ES-I3 (cell line): Measurements from ENCODE around the gene RUNDC1.

Experiments used
- H3K36me3 ChIP-seq: 2 replicates; pipeline ENCODE4 v1.6.1; 2013; ENCODE audit warnings: mild to moderate bottlenecking, low read length, control low read depth, moderate library complexity; ENCODE audit not compliant: insufficient read depth
- H3K4me1 ChIP-seq: 2 replicates; pipeline ENCODE4 v1.6.1; 2013; ENCODE audit warnings: mild to moderate bottlenecking, control low read depth, low read length; ENCODE audit not compliant: insufficient read depth
- H3K9ac ChIP-seq: 2 replicates; pipeline ENCODE4 v1.6.1; 2013; ENCODE audit warnings: low read depth, mild to moderate bottlenecking, low read length, moderate library complexity
- H3K9me3 ChIP-seq: 2 replicates; pipeline ENCODE4 v1.6.1; 2013; ENCODE audit warnings: mild to moderate bottlenecking, low read length, moderate library complexity; ENCODE audit not compliant: control insufficient read depth, insufficient read depth

The RUNDC1 gene

GRCh38 chr17:43020030-43020621, 39.8 kb downstream of the RUNDC1 start:
- Histone ChIP-seq H3K36me3 (peaks cover 18% of the 10 kb centered on the region; the same call in 1 of the 2 replicates), H3K9ac (peak overlapping the region; percentile 100), H3K9me3 (no peaks in the 10 kb centered on the region), H3K4me1 (peaks cover 27% of the 10 kb centered on the region)

GRCh38 chr17:43020789-43021740, 40.7 kb downstream of the RUNDC1 start:
- Histone ChIP-seq H3K9ac (peak overlapping the region; percentile 100), H3K9me3 (no peaks in the 10 kb centered on the region), H3K4me1 (peaks cover 20% of the 10 kb centered on the region), H3K36me3 (peaks cover 16% of the 10 kb centered on the region; the same call in 1 of the 2 replicates)

GRCh38 chr17:43021741-43022512, 41.6 kb downstream of the RUNDC1 start, which contains the start of gene VAT1:
Gene VAT1 (minus strand): TSS chr17:43022385. CDS start chr17:43022322, 63 bp downstream.
- H3K36me3 ChIP-seq, result peaks cover 10% of the 10 kb centered on the region; the same call in 1 of the 2 replicates
- peaks cover 23% of the 10 kb centered on the region for H3K4me1 ChIP-seq
- no peaks in the 10 kb centered on the region for H3K9me3 ChIP-seq
- peak within 1 kb of the TSS; percentile 100 for H3K9ac ChIP-seq

GRCh38 chr17:43024407-43025289, 44.3 kb downstream of the RUNDC1 start, which contains the start of gene RND2:
Gene RND2 (plus strand): TSS chr17:43025231. CDS start chr17:43025348, 117 bp downstream.
- no peaks in the 10 kb centered on the region for H3K9me3 ChIP-seq
- H3K36me3 ChIP-seq, result 0 out of 2 replicates have a peak, but pooled peaks cover 4% of the 10 kb centered on the region
- H3K9ac ChIP-seq, result peak within 1 kb of the TSS; percentile 83; the same call in 1 of the 2 replicates
- H3K4me1 ChIP-seq, result peaks cover 34% of the 10 kb centered on the region

- H3K4me1 ChIP-seq, result peaks cover 28% of the 10 kb centered on the region
- H3K36me3 ChIP-seq, result 0 out of 2 replicates have a peak, but pooled peaks cover 3% of the 10 kb centered on the region
- peak overlapping the region; percentile 77; the same call in 1 of the 2 replicates for H3K9ac ChIP-seq
- no peaks in the 10 kb centered on the region for H3K9me3 ChIP-seq
Observed at GRCh38 chr17:43025290-43025657, 44.9 kb downstream of the RUNDC1 start.

GRCh38 chr17:43025766-43026537, 45.6 kb downstream of the RUNDC1 start:
- Histone ChIP-seq H3K4me1 (peaks cover 26% of the 10 kb centered on the region), H3K36me3 (no peaks in the 10 kb centered on the region), H3K9ac (peak overlapping the region; percentile 77; the same call in 1 of the 2 replicates)

GRCh38 chr17:43026595-43026994, 46.2 kb downstream of the RUNDC1 start:
- Histone ChIP-seq H3K9ac (no peak overlapping the region), H3K4me1 (peaks cover 30% of the 10 kb centered on the region), H3K36me3 (no peaks in the 10 kb centered on the region), H3K9me3 (no peaks in the 10 kb centered on the region)

More at GRCh38 chr17:43025766-43026537, 45.6 kb downstream of the RUNDC1 start:
- H3K9me3 ChIP-seq, result no peaks in the 10 kb centered on the region

GRCh38 chr17:43027091-43028032, 47.0 kb downstream of the RUNDC1 start:
- H3K36me3 ChIP-seq, result no peaks in the 10 kb centered on the region
- H3K9ac ChIP-seq, result no peak overlapping the region
- H3K9me3 ChIP-seq, result no peaks in the 10 kb centered on the region
- peaks cover 32% of the 10 kb centered on the region for H3K4me1 ChIP-seq

GRCh38 chr17:43028221-43028861, 48.0 kb downstream of the RUNDC1 start:
- Histone ChIP-seq H3K36me3 (no peaks in the 10 kb centered on the region), H3K9ac (no peak overlapping the region), H3K9me3 (no peaks in the 10 kb centered on the region), H3K4me1 (peaks cover 33% of the 10 kb centered on the region)

GRCh38 chr17:43030137-43030767, 49.9 kb downstream of the RUNDC1 start:
- Histone ChIP-seq H3K4me1 (peaks cover 53% of the 10 kb centered on the region), H3K9ac (no peak overlapping the region), H3K36me3 (no peaks in the 10 kb centered on the region), H3K9me3 (no peaks in the 10 kb centered on the region)

GRCh38 chr17:43031666-43032065, 51.3 kb downstream of the RUNDC1 start:
- Histone ChIP-seq H3K9me3 (no peaks in the 10 kb centered on the region), H3K4me1 (peaks cover 55% of the 10 kb centered on the region), H3K36me3 (no peaks in the 10 kb centered on the region), H3K9ac (no peak overlapping the region)
